ENCODE data around the gene UBAC1.

DNA sequence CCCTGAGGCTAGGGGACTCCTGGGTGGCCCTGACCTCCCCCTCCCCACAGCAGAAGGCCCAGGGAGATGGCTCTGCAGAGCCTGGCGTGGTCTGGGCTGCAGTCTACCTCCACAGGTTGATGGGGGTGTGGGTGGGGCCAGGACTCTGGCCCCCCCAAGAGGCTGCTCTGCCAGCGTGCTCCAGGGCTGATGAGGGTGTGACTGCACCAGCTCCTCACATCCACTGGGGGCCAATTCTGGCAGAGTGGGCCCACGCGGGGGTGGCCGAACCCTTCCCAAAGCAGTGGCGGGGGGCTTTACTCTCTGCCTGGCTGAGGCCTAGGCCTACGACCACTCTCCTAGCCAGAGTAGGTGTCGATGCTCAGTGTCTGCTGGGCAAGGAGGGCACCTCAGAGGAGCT, 28.0 kb upstream of the UBAC1 start:
- TF ChIP-seq, protein P1, sequence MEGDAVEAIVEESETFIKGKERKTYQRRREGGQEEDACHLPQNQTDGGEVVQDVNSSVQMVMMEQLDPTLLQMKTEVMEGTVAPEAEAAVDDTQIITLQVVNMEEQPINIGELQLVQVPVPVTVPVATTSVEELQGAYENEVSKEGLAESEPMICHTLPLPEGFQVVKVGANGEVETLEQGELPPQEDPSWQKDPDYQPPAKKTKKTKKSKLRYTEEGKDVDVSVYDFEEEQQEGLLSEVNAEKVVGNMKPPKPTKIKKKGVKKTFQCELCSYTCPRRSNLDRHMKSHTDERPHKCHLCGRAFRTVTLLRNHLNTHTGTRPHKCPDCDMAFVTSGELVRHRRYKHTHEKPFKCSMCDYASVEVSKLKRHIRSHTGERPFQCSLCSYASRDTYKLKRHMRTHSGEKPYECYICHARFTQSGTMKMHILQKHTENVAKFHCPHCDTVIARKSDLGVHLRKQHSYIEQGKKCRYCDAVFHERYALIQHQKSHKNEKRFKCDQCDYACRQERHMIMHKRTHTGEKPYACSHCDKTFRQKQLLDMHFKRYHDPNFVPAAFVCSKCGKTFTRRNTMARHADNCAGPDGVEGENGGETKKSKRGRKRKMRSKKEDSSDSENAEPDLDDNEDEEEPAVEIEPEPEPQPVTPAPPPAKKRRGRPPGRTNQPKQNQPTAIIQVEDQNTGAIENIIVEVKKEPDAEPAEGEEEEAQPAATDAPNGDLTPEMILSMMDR (IDR thresholded peaks at IDR 0.05), result no peak
- TF ChIP-seq POLR2A (IDR thresholded peaks at IDR 0.05), result no peak
